Right lobe of liver (tissue), 4 donors: ENCODE results near the gene CHN1.

Source experiments
- CTCF ChIP-seq, 4 donors: fragments of 200-600 bp in 3 of 4; fragments of 450-650 bp in 1 of 4; IDR thresholded peaks; one replicate each; pipeline versions ENCODE4 v1.5.1 to v1.8.0; 2016 to 2022; ENCODE audit warnings: antibody characterized with exemption in 4 of 4, mild to moderate bottlenecking in 2 of 4
- POLR2A ChIP-seq: fragments of 450-650 bp; IDR thresholded peaks from one replicate; pipeline ENCODE4 v1.6.1; 2017; ENCODE audit warnings: antibody characterized with exemption, mild to moderate bottlenecking
- donor health status: DM: no; HTN: no; CAD: no.
- donor health status: DM: no; HTN: no; CAD: no.
- donor health status: DM: no; HTN: yes; CAD: no.

GRCh38 chr2:174791746-174792280, 213.4 kb downstream of the CHN1 start:
- TF ChIP-seq CTCF (IDR thresholded peaks at IDR 0.05) (no peak), POLR2A (no peak)
